SK-N-MC (cell line): ENCODE data around the gene LYPD4.

Experiments used
- DNase-seq: peaks from one replicate; pipeline ENCODE4 v3.0.0-alpha.2; 2011; ENCODE audit warnings: low read depth, low spot score
- H3K27ac ChIP-seq: fragments of 200-600 bp; sonication (generic); 2 replicates; pipeline ENCODE4 v1.5.1; 2016; ENCODE audit warnings: mixed run types
- H3K36me3 ChIP-seq: fragments of 200-600 bp; sonication (generic); 2 replicates; pipeline ENCODE4 v1.6.1; 2017; ENCODE audit warnings: antibody characterized with exemption, low read length, mixed read lengths; ENCODE audit not compliant: insufficient read depth
- H3K4me3 ChIP-seq: fragments of 200-600 bp; sonication (generic); 2 replicates; pipeline ENCODE4 v1.5.1; 2016
- H3K9ac ChIP-seq: fragments of 200-600 bp; sonication (generic); 2 replicates; pipeline ENCODE4 v1.8.0; 2017; ENCODE audit warnings: mixed run types, mixed read lengths; ENCODE audit not compliant: insufficient read length
- H3K9me3 ChIP-seq: fragments of 200-600 bp; sonication (generic); 2 replicates; pipeline ENCODE4 v1.6.1; 2017; ENCODE audit warnings: low read depth, mild to moderate bottlenecking, antibody characterized with exemption, low read length, moderate library complexity, mixed read lengths
- EZH2 ChIP-seq: fragments of 200-600 bp; sonication (generic); IDR thresholded peaks from one replicate; pipeline ENCODE4 v1.6.1; 2017; ENCODE audit warnings: antibody characterized with exemption
- FOXP2 ChIP-seq: optimal IDR thresholded peaks from 2 replicates; pipeline ENCODE3; 2011; ENCODE audit warnings: mild to moderate bottlenecking, moderate library complexity; ENCODE audit not compliant: insufficient read depth; ENCODE audit errors: extremely low read length, control extremely low read depth
- POLR2AphosphoS5 ChIP-seq: IDR thresholded peaks from 2 replicates; pipeline ENCODE4 v1.6.1; 2012; ENCODE audit warnings: mild to moderate bottlenecking, low read depth, low read length, borderline replicate concordance

The LYPD4 gene

DNA sequence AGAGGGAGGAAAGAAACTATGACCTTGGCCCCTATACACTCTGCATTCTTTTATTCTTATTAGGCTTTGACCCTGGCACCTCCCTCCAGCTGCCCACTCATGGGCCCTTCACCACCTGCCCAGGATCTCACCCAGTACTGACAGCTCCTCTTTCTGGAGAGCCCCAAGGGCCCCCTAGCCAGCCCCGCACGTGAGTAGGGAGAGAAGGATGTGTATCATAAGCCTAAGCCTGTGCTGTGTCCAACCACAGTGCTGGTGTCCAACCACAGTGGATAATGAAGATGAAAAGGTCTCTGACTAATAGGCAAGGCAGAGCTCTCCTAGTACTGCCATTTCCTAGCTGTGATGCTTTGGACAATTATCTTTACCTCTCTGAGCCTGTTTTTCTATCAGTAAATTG, 4.6 kb upstream of the LYPD4 start:
- no peak overlapping the region for H3K27ac ChIP-seq
- no peak for TF ChIP-seq EZH2
- TF ChIP-seq POLR2AphosphoS5, result no peak
- TF ChIP-seq FOXP2, result no peak
- no peaks in the 10 kb centered on the region for H3K9me3 ChIP-seq
- H3K36me3 ChIP-seq, result no peaks in the 10 kb centered on the region
- H3K9ac ChIP-seq, result no peak overlapping the region
- H3K4me3 ChIP-seq, result no peak overlapping the region
- DNase-seq, result no peak

DNA sequence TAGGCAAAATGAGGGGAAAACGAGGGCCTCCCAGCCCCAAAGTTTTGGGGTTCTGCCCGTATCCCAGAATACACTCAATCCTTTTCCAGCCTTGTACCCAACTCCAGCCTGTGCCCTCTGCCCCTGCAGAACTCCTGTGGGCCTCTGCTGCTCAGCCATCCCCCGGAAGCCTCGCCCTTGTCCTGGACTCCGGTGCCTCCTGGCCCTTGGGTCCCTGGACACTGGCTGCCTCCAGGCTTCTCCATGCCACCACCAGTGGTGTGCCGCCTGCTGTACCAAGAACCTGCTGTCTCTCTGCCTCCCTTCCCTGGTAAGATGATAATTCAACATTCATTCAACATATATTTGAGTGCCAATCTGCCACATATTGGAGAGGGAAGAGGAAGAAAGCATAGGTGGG, 4.2 kb upstream of the LYPD4 start:
- TF ChIP-seq FOXP2 (no peak), EZH2 (no peak), POLR2AphosphoS5 (no peak)
- no peak overlapping the region for H3K4me3 ChIP-seq
- H3K36me3 ChIP-seq, result no peaks in the 10 kb centered on the region
- DNase-seq, result no peak
- H3K27ac ChIP-seq, result no peak overlapping the region
- no peak overlapping the region for H3K9ac ChIP-seq
- no peaks in the 10 kb centered on the region for H3K9me3 ChIP-seq

GRCh38 chr19:41847351-41848105, 3.0 kb upstream of the LYPD4 start:
- Histone ChIP-seq H3K9me3 (no peaks in the 10 kb centered on the region), H3K27ac (no peak overlapping the region), H3K9ac (no peak overlapping the region), H3K36me3 (no peaks in the 10 kb centered on the region), H3K4me3 (no peak overlapping the region)
- DNase-seq, result no peak
- TF ChIP-seq POLR2AphosphoS5 (no peak), EZH2 (no peak), FOXP2 (no peak)

GRCh38 chr19:41845051-41845590, 638 bp upstream of the LYPD4 start:
- DNase-seq, result no peak
- Histone ChIP-seq H3K9ac (no peak overlapping the region), H3K9me3 (no peaks in the 10 kb centered on the region), H3K36me3 (no peaks in the 10 kb centered on the region), H3K4me3 (no peak overlapping the region), H3K27ac (no peak overlapping the region)
- TF ChIP-seq EZH2 (no peak), POLR2AphosphoS5 (no peak), FOXP2 (no peak)

DNA sequence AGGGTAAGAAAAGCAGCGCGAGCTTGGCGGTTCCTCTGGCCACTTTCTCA, 343 bp upstream of the LYPD4 start, which contains the start of gene DMRTC2:
DMRTC2 (plus strand) TSS at position 42 of the 50 bp plus-strand sequence. CDS start 2,387 bp downstream, outside the sequence.
- no peak for DNase-seq
- Histone ChIP-seq H3K27ac (no peak within 1 kb of the TSS), H3K9ac (no peak within 1 kb of the TSS), H3K4me3 (no peak within 1 kb of the TSS), H3K36me3 (no peaks in the 10 kb centered on the region), H3K9me3 (no peaks in the 10 kb centered on the region)
- TF ChIP-seq POLR2AphosphoS5 (no peak), EZH2 (no peak), FOXP2 (no peak)

DNA sequence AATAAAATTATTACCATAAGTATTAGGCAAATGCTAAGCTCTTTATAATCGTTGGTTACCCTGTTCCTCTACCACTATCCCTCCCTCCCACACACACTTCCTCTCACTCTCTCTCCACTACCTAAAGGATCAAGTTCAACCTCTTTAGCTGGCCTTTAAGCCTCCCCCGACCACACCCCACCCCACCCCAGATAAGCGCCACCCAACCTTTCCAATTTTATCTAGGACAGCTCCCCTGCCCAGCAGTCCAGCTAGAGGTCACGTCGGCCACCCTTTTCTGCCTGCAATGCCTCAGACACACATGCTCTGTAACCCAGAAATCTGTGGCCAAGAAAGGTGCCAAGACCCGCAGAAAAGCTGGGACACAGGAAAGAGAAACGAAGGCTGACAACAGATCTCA, 1.1 kb downstream of the LYPD4 start:
- Histone ChIP-seq H3K9me3 (no peaks in the 10 kb centered on the region), H3K36me3 (no peaks in the 10 kb centered on the region), H3K27ac (no peak overlapping the region), H3K9ac (no peak overlapping the region), H3K4me3 (no peak overlapping the region)
- no peak for DNase-seq
- TF ChIP-seq EZH2 (no peak), POLR2AphosphoS5 (no peak), FOXP2 (no peak)

DNA sequence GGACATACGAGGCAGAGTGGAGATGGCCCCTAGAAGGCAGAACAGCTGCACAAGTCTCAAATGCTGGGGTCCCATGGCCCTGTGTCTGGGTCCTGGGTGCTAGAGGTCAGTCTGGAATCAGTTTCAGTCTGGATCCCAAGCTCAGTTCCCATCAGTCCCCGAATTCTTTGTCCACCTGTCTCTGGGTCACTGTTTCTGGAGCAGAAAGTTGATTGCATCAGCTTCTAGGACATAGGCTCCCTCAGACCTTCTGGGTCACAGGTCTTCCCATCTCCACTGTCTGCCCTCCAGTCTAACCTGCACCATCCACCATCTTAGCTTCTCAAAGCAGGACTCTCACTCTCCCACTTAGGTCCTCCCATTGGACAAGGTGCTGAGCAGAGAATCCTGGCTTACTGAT, 5.3 kb downstream of the LYPD4 start:
- Histone ChIP-seq H3K27ac (no peak overlapping the region), H3K9me3 (no peaks in the 10 kb centered on the region), H3K36me3 (no peaks in the 10 kb centered on the region), H3K4me3 (no peak overlapping the region), H3K9ac (no peak overlapping the region)
- DNase-seq, result no peak
- TF ChIP-seq EZH2, result no peak
- TF ChIP-seq FOXP2, result no peak
- no peak for TF ChIP-seq POLR2AphosphoS5

DNA sequence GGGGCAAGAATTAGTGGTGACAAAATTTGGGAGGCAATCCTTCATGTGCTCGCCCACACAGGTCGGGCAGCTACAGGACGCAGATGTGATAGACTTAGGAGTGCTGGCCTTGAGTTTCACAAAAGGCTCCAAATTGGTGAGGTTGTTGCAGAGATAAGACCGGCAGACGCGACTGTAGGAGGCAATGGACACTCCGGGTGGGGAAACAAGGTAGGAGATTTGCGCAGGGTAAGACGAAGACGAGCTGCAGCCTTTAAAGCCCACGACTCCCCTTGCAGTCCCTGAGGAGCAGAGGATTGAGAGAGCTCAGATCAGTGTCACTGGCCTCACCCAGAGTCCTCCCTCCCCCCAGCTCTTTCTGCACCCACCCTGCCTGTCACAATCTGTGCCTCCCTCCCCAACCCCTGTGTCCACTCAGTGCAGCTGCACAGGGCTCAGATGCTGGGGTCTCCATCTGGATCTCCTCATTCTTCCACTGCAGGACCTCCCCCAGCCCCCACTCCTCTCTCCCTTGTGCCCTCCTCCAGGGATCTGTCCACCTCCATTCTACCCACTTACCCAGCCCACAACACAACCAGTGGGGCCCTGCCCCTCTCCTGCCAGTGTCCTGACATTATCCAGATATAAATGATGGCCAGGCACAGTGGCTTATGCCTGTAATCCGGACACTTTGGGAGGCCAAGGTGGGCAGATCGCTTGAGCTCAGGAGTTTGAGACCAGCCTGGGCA, 6.3 kb downstream of the LYPD4 start:
- no peak for TF ChIP-seq EZH2
- no peak for TF ChIP-seq POLR2AphosphoS5
- no peak for TF ChIP-seq FOXP2
- DNase-seq, result no peak

More for the DNA sequence above, 6.3 kb downstream of the LYPD4 start:
- H3K27ac ChIP-seq, result no peak overlapping the region
- no peaks in the 10 kb centered on the region for H3K36me3 ChIP-seq
- no peak overlapping the region for H3K9ac ChIP-seq
- H3K9me3 ChIP-seq, result no peaks in the 10 kb centered on the region
- no peak overlapping the region for H3K4me3 ChIP-seq
